ENCODE data around the gene JOSD2. TPM values are rescaled to one million over a fixed set of nuclear protein-coding genes. Genes with fewer than 3 reads are reported as not detected.

Gene JOSD2
- total RNA-seq, 4 donors from 2014 or later: 10.8 to 169 (median 36.6) TPM

DNA sequence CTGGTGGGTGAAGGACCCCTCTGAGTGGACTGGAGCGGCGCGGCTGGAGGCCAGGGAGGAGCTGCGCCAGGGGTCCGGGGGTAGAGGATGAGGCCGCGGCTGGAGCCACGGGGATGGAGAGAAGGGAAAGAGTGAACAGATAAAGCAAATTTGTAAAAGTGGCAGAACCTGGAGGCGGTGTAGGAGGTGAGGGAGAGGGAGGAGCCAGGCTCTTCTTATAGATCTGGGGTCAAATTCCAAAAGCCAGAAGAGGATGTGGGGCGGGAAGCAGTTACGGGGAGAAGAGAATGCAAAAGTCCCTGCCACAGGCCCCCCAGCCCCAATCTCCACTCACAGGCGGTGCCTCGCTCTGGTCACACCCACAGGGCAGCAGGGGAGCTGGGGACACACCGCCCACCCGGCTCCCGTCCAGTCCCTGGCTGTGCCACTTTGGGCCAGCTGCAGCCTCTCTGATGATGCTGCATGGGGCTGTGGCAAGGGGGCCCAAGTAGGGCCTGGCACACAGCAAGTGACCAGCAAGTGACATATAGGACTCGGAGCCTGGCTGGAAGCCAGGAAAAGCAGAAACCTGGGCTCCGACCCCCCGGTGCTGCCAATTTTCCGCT is 46.1 kb upstream of the JOSD2 start:
- H3K4me3 ChIP-seq: peak overlapping the region in 1 of 4 donors; percentile 38
- in situ Hi-C loops (cut with MboI; ENCODE audit: low pct_ligation_motif_present in 1 of 4, low pct_unique_long_range_greater_than_20kb in 1 of 4, low sequenced_read_pairs in 3 of 4): no loop called here
- H3K9me3 ChIP-seq: no peaks in the 10 kb centered on the region
- WGBS, 2 donors (ENCODE audit: low coverage in 1 of 2): 22% methylated on average over 20 of the region's 20 CpGs; no CpG with 5 or more reads in 1 of the 2 donors
- no peaks in the 10 kb centered on the region for H3K36me3 ChIP-seq
- H3K4me1 ChIP-seq: peaks cover 6 to 15% (median 11%) of the 10 kb centered on the region in 4 donors
- no peak for DNase-seq
- intact Hi-C loops (cut with DNase I; ENCODE audit: low total_unique reads): no loop called here
- peaks cover 72% of the 10 kb centered on the region for H3K27me3 ChIP-seq
- no peak overlapping the region for H3K27ac ChIP-seq
- TF ChIP-seq POLR2A (IDR thresholded peaks at IDR 0.05) (no peak), POLR2AphosphoS5 (IDR thresholded peaks at IDR 0.05) (no peak), EP300 (IDR thresholded peaks at IDR 0.05; ENCODE audit: low read depth) (no peak)
- TF ChIP-seq, protein P1, sequence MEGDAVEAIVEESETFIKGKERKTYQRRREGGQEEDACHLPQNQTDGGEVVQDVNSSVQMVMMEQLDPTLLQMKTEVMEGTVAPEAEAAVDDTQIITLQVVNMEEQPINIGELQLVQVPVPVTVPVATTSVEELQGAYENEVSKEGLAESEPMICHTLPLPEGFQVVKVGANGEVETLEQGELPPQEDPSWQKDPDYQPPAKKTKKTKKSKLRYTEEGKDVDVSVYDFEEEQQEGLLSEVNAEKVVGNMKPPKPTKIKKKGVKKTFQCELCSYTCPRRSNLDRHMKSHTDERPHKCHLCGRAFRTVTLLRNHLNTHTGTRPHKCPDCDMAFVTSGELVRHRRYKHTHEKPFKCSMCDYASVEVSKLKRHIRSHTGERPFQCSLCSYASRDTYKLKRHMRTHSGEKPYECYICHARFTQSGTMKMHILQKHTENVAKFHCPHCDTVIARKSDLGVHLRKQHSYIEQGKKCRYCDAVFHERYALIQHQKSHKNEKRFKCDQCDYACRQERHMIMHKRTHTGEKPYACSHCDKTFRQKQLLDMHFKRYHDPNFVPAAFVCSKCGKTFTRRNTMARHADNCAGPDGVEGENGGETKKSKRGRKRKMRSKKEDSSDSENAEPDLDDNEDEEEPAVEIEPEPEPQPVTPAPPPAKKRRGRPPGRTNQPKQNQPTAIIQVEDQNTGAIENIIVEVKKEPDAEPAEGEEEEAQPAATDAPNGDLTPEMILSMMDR (IDR thresholded peaks at IDR 0.05): no peak

GRCh38 chr19:50556282-50557008 is 45.5 kb upstream of the JOSD2 start:
- H3K27me3 ChIP-seq: peaks cover 72% of the 10 kb centered on the region
- in situ Hi-C loops (cut with MboI; ENCODE audit: low pct_ligation_motif_present in 1 of 4, low pct_unique_long_range_greater_than_20kb in 1 of 4, low sequenced_read_pairs in 3 of 4) (no loop called here), intact Hi-C loops (cut with DNase I; ENCODE audit: low total_unique reads) (no loop called here)
- TF ChIP-seq POLR2AphosphoS5 (IDR thresholded peaks at IDR 0.05): no peak
- TF ChIP-seq, protein P1 (IDR thresholded peaks at IDR 0.05): peak; percentile 51 to 82 (median 76)
- peaks cover 6 to 19% (median 11%) of the 10 kb centered on the region in 4 donors for H3K4me1 ChIP-seq
- WGBS, 2 donors (ENCODE audit: low coverage in 1 of 2): 1 to 6% methylated on average over 3 to 39 of the region's 39 CpGs
- peak; percentile 71 for DNase-seq
- H3K9me3 ChIP-seq: no peaks in the 10 kb centered on the region
- H3K36me3 ChIP-seq: no peaks in the 10 kb centered on the region
- peak overlapping the region in 3 of 4 donors; percentile 21 to 38 (median 31) for H3K4me3 ChIP-seq
- H3K27ac ChIP-seq: no peak overlapping the region

DNA sequence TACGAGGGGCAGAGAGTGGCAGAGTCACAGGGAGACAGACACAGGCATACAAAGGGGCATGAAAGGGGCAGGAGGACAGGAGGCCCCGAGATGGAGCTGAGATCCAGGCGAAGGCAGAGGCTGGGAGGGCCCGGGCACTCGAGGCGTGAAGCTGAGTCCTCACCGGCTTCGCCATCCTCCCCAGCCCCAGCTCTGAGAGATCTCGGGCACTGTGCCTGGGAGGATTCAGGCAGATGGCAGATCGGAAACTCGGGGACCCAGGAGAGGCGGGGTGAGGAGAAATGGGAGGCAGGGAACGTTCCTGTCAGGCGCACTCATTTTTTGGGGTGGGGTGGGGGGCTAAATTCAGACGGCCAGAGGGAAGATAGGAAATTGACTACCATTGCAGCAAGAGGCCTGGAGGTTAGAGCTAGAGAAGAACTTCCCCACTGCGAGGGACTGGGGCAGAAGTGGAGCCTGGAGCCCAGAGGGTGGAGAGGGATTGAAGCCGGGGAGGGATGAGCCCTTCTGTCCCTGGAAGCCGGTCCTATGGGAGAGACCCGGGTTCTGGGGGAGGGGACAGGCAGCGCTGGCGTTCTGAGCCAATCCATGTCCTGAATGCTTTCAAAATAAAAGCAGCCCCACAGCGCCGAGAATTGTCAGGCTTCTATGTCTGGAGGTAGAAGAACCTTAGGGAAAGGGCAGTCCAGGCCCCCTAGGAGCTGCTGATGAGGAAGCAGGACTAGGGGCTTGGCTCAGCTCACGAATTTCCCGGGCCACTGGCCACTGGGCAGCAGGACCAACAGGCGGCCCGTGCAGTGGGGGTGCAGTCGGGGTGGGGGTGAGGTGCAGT is 44.7 kb upstream of the JOSD2 start:
- Histone ChIP-seq H3K27ac (no peak overlapping the region), H3K27me3 (peaks cover 76% of the 10 kb centered on the region), H3K4me1 (peaks cover 6 to 19% (median 11%) of the 10 kb centered on the region in 4 donors), H3K36me3 (no peaks in the 10 kb centered on the region), H3K9me3 (no peaks in the 10 kb centered on the region), H3K4me3 (peak overlapping the region in 2 of 4 donors; percentile 21 to 38)
- no peak for DNase-seq
- TF ChIP-seq, protein P1 (IDR thresholded peaks at IDR 0.05): no peak
- TF ChIP-seq EP300 (IDR thresholded peaks at IDR 0.05; ENCODE audit: low read depth) (no peak), POLR2A (IDR thresholded peaks at IDR 0.05) (no peak), POLR2AphosphoS5 (IDR thresholded peaks at IDR 0.05) (no peak)
- in situ Hi-C loops (cut with MboI; ENCODE audit: low pct_ligation_motif_present in 1 of 4, low pct_unique_long_range_greater_than_20kb in 1 of 4, low sequenced_read_pairs in 3 of 4): no loop called here
- intact Hi-C loops (cut with DNase I; ENCODE audit: low total_unique reads): no loop called here
- WGBS, 2 donors (ENCODE audit: low coverage in 1 of 2): 26 to 34% methylated on average over 6 to 25 of the region's 28 CpGs

- Histone ChIP-seq H3K4me1 (peaks cover 6 to 19% (median 11%) of the 10 kb centered on the region in 4 donors), H3K27ac (no peak overlapping the region), H3K9me3 (no peaks in the 10 kb centered on the region), H3K27me3 (peaks cover 74% of the 10 kb centered on the region), H3K4me3 (no peak overlapping the region), H3K36me3 (no peaks in the 10 kb centered on the region)
- in situ Hi-C loops (cut with MboI; ENCODE audit: low pct_ligation_motif_present in 1 of 4, low pct_unique_long_range_greater_than_20kb in 1 of 4, low sequenced_read_pairs in 3 of 4): no loop called here
- intact Hi-C loops (cut with DNase I; ENCODE audit: low total_unique reads): no loop called here
- TF ChIP-seq, protein P1 (IDR thresholded peaks at IDR 0.05): no peak
- TF ChIP-seq POLR2AphosphoS5 (IDR thresholded peaks at IDR 0.05): no peak
- DNase-seq: no peak
- 68% methylated on average over 12 of the region's 12 CpGs; no CpG with 5 or more reads in 1 of the 2 donors for WGBS, 2 donors (ENCODE audit: low coverage in 1 of 2)
Observed at GRCh38 chr19:50555033-50555432, 44.0 kb upstream of the JOSD2 start.

Measured in transverse colon (tissue), 4 donors.